GM19025 (cell line): Measurements from ENCODE around the gene SMARCB1.

Experiments used
- ATAC-seq: cut with Tn5 transposase; IDR thresholded peaks from one replicate; pipeline ENCODE4 v1.9.1; 2021; ENCODE audit warnings: mild to moderate bottlenecking, low read depth, moderate library complexity; ENCODE audit not compliant: unreplicated experiment

The SMARCB1 gene

GRCh38 chr22:23874871-23875270 lies 88.1 kb downstream of the SMARCB1 start:
- no peak for ATAC-seq

- no peak for ATAC-seq
These were observed 89.0 kb downstream of the SMARCB1 start for GRCh38 chr22:23875801-23876200.

- no peak for ATAC-seq
These were observed 90.8 kb downstream of the SMARCB1 start for GRCh38 chr22:23877566-23877965.

GRCh38 chr22:23878219-23878618 lies 91.5 kb downstream of the SMARCB1 start:
- no peak for ATAC-seq

- ATAC-seq: no peak
These were observed 95.6 kb downstream of the SMARCB1 start for GRCh38 chr22:23882370-23882769.

GRCh38 chr22:23883658-23884057 lies 96.9 kb downstream of the SMARCB1 start:
- no peak for ATAC-seq

- ATAC-seq: no peak
These were observed 97.4 kb downstream of the SMARCB1 start for GRCh38 chr22:23884140-23884539.
